Tibial nerve (tissue), 3 donors: ENCODE data around the gene PDX1.

Experiments
- CTCF ChIP-seq, 5 experiments: fragments of 200-600 bp in 3 of 5; fragments of 450-650 bp in 2 of 5; sonication (generic) in 3 of 5; IDR thresholded peaks; one replicate each; pipeline ENCODE4 v1.5.1; 2016 to 2019; ENCODE audit warnings: antibody characterized with exemption in 5 of 5, mild to moderate bottlenecking in 3 of 5, moderate library complexity in 2 of 5
- POLR2A ChIP-seq, 2 donors: fragments of 450-650 bp; IDR thresholded peaks; one replicate each; pipeline ENCODE4 v1.6.1; 2017; ENCODE audit warnings: antibody characterized with exemption in 2 of 2, mild to moderate bottlenecking in 2 of 2, moderate library complexity in 2 of 2

GRCh38 chr13:27905650-27906049 lies 14.2 kb upstream of the PDX1 start:
- no peak for TF ChIP-seq CTCF (IDR thresholded peaks at IDR 0.05)
- TF ChIP-seq POLR2A (IDR thresholded peaks at IDR 0.05): no peak
